ENCODE results near the gene NLGN3.

Gene NLGN3

GRCh38 chrX:71144651-71145050 lies at the start of gene NLGN3:
Gene NLGN3, plus strand, starts transcription at chrX:71144841. Its CDS starts 2,909 bp downstream, at chrX:71147750.
- DNase-seq = no peak

GRCh38 chrX:71095033-71095432 lies 49.6 kb upstream of the NLGN3 start:
- no peak for DNase-seq

GRCh38 chrX:71095555-71095980 lies 49.1 kb upstream of the NLGN3 start, which contains the start of gene FOXO4:
Gene FOXO4, plus strand, starts transcription at chrX:71095851. Its CDS starts 678 bp downstream, at chrX:71096529.
- peak; percentile 63 for DNase-seq

GRCh38 chrX:71095981-71096759 lies 48.5 kb upstream of the NLGN3 start:
- peak; percentile 52 for DNase-seq

- no peak for DNase-seq
Observed at GRCh38 chrX:71096760-71097032, 47.9 kb upstream of the NLGN3 start.

GRCh38 chrX:71098302-71098701 lies 46.3 kb upstream of the NLGN3 start:
- DNase-seq = peak; percentile 3

GRCh38 chrX:71098951-71099506 lies 45.6 kb upstream of the NLGN3 start:
- DNase-seq = no peak

- no peak for DNase-seq
Observed at GRCh38 chrX:71099736-71100135, 44.9 kb upstream of the NLGN3 start.

GRCh38 chrX:71100581-71101505 lies 43.8 kb upstream of the NLGN3 start:
- DNase-seq = no peak

- DNase-seq = no peak
Observed at GRCh38 chrX:71102292-71102691, 42.3 kb upstream of the NLGN3 start.

GRCh38 chrX:71103110-71103983 lies 41.3 kb upstream of the NLGN3 start:
- DNase-seq = no peak

GRCh38 chrX:71105628-71106027 lies 39.0 kb upstream of the NLGN3 start:
- DNase-seq = no peak

GRCh38 chrX:71106427-71106826 lies 38.2 kb upstream of the NLGN3 start, which contains the start of gene CXorf65:
Gene CXorf65, minus strand, starts transcription at chrX:71106740. Its CDS starts 184 bp downstream, at chrX:71106556.
- DNase-seq = no peak

GRCh38 chrX:71107245-71107644 lies 37.4 kb upstream of the NLGN3 start:
- DNase-seq = no peak

- DNase-seq = no peak
Observed at GRCh38 chrX:71107762-71108360, 36.8 kb upstream of the NLGN3 start.

- DNase-seq = no peak
Observed at GRCh38 chrX:71109051-71109450, 35.6 kb upstream of the NLGN3 start.

GRCh38 chrX:71111141-71111843 lies 33.3 kb upstream of the NLGN3 start, which contains the start of gene IL2RG:
Gene IL2RG, minus strand, starts transcription at chrX:71111577. Its CDS starts 38 bp downstream, at chrX:71111539.
- DNase-seq = no peak

GRCh38 chrX:71111921-71112431 lies 32.7 kb upstream of the NLGN3 start:
- DNase-seq = no peak

- peak; percentile 12 for DNase-seq
Observed at GRCh38 chrX:71117358-71117757, 27.3 kb upstream of the NLGN3 start.

- DNase-seq = peak; percentile 74
Observed at GRCh38 chrX:71118032-71118984, 26.3 kb upstream of the NLGN3 start, which contains the start of gene MED12. Gene MED12, plus strand, starts transcription at chrX:71118596. Its CDS starts 159 bp downstream, at chrX:71118755.

All from NCI-H510A treated with DMSO at 0.1 percent for 48 hours (cell line).